NOMO-1 treated with dmso at 0.1 percent for 144 hours (cell line): Measurements from ENCODE around the gene CDC42BPB.

ENCODE experiments used
- DNase-seq: peaks from one replicate; lab custom pipeline; 2025; ENCODE audit not compliant: unreplicated experiment; lab: John Stamatoyannopoulos, UW

The CDC42BPB gene

DNA sequence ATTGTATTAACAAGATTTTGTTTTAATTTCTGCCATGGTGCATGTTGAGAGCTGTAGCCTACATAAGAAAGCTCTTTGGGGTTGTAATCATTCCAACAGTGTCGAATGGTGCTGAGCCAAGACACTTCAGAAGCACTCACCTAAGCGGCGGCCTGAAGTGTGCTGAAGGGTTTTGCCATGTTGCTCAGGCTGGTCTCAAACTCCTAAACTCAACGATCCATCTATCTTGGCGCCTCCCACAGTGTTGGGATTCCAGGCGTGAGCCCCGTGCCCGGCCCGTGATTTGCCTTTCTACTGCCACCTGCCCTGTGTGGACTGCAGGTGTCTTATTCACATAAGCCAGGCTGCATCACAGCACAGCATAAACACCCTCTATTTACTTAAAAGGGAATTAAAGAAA, 86.0 kb downstream of the CDC42BPB start:
- no peak for DNase-seq

DNA sequence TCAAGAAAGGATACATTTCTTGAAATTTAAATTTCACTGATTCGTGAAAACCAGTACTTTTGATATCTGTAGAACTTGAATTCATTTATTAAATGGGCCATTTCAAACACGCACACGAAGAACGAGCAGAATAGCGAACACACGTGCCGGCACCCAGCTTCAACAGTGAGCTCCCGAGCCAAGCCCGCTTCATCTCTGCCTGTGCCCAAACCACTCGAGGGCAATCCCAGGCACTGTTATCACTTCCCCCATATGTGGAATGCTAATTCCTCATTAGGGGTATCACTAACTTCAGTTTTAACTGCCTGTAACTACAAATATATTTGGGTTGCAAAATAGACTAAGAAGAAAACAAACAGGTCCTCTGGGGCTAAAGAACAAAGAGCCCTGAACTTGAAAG, 86.9 kb downstream of the CDC42BPB start:
- DNase-seq, result no peak

DNA sequence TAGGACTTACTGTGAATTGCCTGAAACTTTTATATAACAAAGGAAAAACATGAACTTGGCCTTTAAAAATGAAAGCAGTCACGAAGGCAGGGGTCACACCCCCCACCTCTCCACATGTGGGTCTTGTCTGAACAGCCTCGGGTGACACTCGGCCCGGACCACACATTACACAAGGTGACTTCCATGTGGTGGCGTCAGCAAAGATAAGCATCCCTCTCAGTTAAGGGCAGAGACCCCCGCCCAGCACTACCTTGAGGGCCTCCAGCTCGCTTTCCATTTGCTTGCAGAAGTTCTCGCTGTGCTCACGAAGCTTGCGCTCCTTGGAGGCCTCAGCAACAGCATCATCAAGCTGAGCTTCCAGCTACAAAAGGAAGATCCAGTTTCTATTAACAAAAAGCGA, 87.4 kb downstream of the CDC42BPB start:
- no peak for DNase-seq

DNA sequence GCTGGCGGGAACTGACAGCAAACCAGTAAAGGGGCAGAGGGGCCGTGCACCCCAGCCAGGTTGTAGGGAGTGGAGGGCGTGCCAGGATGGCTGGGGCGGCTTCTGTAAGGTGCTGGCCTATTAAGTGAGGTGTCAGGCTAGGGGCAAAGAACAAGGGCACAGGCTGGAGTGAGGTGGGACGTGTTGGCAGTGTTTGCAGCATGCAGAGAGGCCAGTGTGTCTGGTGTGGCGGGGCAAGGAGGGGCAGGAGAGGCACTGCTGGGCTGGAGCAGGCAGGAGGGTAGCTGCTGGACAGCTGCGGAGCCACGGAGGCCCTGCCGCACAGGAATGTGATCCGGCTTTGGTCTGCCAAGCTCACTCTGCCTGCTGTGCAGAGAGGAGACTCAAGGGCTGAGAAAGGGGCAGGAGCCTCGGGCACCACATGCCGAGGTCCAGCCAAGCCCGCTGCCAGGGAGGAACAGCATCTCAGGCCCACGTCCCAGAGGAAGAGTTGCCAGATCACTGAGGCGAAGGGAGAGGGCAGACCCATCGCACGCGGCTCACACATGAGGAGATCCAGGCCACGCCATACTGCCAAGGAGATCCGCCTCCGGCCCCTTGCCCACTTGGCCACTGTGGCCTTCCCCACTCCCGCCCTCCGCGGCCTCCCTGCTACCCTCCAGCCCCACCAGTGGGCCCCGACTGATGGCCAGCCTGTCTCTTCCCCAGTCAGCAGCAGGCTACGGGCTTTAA, 88.1 kb downstream of the CDC42BPB start:
- DNase-seq, result no peak

DNA sequence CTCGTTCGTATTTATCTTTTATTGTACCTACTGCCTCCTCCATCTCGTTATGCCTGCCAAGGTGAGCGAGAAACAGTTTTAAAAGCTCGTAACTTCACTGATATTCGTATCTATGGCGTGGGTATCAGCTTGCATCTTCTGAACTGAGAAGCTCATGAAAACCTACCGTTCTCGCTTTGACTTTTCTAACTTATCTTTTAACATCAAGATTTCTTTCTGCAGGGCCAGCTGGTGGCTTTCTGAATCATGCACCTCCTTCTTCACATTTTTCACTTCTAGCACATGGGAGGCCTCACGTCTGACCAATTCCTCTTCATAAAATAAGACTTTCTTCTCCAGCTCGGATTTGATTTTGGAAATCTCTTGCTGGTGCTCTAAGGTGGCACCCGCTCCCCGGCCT, 89.0 kb downstream of the CDC42BPB start:
- DNase-seq, result no peak

DNA sequence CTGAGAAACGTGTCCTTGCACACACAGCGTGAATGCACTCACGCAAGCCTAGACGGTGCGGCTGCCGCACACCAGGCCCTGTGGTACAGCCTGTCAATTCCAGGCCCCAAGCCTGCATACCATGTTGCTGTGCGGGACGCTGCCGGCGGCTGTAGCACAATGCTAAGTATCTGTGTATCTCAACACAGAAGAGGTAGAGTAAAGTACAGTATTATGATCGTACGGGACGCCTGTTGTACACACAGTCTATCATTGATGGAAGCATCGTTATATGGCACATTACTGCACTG, 89.9 kb downstream of the CDC42BPB start:
- DNase-seq, result no peak

DNA sequence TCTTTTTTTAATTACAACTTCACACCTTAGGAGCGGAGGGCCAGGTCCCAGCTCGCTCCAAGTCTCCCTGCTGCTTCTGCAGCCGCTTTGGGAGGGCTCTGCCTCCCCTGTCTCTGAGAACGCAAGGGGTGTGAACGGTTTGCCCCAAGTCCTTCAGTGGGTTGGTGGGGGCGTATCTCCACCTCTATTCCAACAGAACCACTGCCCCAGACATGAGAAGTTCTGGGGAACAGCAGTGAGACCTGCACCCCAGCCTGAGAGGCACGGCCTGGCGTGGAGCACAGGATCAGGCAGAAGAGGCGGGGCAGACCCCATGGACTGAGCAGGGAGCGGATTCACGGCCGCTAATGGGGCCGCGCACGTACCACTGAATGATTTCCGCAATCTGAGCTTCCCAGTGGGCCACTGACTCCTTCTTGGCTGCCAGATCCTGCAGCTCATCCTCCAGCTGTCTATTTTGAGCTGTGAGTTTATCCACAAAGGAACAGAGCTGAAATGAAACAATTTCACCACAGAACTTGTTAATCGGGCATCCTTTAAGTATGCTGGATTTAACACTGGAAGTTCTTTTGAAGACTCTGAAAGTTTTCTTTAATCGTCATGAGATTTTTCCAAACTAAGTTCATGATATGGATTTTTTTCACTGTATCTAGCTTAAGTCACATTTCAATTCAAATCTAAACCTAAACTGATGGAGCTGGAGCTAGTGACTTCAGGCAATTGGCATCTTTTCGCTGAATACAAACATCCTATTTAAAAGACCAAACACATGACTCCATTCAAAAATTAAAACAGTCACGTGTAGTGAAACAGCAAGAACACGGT, 90.5 kb downstream of the CDC42BPB start:
- DNase-seq, result no peak

DNA sequence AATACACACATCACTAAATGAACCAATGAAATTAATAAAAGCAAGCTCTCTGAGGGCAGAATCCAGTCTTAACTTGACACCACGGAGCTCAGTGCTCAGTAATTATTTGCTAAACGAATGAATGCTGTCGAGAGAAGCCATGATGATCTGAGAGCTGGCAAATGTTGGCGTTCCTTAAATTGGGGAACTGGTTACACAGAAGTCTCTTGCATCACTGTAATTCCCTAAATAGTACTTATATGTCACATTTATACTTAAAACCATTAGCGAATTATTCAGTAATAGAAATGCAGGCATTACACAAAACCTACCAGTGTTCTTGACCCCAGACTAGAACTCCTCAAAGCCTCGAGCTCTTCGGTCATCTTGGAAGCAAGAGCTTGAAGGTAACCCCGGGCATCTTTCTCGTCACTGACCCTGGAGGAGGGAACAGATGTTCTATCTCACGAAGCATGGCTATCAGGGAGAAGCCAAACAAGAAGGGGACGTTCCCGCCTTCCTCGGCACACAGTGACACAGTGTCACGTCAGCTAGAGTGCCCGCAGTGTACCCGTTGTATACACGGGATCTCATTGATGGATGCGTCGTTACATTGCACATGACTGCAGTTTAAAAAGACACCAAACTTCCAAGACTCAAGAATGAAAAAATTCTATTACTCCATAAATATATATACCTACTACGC, 91.2 kb downstream of the CDC42BPB start:
- DNase-seq, result no peak

DNA sequence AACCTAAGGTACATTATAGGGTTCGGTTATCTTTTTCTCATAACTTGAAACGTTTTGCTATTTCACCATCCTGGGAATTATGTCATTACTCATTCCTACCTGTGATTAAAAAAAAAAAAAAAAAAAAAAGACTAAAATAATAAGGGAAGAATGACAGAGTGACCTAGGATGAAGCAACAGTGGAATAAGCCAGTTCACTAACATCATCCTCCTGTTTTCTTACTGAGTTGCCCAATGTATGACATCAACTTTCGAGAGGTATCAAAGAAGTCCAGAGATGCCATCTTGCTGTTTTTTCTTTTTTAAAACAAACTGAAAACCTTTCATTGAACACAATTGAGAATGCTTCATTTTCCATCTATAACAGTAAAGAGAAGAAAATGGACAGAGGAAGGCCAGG, 92.1 kb downstream of the CDC42BPB start:
- no peak for DNase-seq

DNA sequence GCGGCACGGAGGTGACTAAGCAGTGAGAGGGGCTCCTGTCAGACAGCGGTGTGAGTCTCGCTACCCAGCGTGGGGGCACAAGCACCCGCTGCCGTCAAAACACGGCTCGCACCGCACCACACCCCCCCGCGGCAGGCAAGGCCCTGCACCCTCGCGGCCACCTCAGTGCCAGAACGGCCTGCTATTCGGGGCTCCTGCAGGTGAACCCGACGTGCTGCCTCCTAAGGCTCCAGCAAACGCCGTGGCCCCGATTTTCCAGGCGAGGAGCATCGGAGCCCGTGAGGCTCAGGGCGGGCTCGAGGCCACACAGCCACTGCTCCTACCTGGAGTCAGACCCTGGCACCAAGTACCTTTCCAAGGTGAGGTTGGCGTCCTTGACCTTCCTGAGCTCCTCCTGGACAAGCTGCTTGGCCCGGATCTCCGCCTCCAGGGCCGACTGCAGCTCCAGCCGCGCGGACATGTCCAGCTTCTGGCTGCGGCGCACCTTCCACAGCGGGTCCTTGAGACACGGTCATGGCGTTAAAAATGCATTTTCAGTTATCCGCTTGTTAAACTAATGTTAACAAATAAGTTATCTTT, 93.1 kb downstream of the CDC42BPB start:
- DNase-seq, result no peak

DNA sequence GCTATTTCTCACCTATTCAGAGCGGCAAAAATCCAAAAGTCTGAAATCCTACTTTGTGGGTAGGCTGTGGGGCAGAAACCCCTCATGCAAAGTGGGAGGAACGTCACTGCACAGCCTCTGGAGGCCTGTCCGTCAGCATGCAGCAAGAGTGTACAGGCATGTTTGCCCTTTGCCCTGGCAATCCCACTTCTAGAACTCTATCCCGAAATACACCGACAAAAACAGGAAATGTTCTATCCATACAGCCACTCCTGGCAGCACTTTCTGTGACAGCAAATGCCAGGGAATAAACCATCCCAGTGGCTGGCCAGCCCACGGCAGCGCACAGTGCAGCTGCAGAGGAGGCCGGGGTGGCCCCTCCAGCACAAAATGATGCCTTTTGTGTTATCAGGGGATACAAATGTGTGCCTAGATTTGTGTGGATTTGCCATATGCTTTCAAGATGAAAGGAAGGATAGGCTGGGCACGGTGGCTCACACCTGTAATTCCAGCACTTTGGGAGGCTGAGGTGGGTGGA, 95.2 kb downstream of the CDC42BPB start:
- DNase-seq, result no peak

DNA sequence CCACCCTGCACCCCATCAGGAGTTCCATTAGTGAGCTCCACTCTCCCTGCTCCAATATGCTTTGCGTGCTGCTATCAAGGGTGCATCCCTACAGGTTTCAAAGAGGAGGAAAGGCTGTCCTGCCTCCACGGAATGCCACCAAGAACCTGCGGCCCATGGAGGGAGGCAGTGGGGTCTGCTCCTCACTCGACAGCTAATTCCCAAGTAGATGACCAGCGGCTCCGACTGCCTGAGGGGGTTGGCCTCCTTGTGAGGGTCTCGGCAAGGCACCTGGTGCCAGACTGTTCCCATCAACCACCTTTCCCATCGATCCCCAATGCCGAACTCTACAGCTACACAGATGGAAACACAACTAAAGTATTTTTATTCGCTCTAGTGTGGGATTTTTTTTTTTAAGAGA, 98.9 kb downstream of the CDC42BPB start:
- DNase-seq, result no peak

DNA sequence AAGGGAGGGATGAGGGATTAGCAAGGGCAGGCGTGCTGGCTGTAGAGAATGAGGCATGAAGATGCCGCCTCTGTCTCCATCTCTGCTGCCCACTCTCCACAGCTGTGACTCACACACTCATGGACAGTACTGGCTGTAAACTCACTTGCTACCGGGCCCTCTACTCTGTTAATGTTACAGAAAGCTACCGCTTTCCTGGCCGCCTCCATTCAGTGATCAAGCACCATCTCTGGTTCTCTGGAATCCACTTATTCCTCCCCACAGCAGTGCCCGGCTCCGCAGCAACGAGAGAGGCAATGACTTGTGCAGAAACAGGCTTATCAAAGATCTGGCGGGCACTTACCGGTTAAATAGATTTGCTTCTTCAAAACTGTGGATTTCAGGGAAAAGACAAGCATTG, 100.1 kb downstream of the CDC42BPB start:
- DNase-seq, result no peak

DNA sequence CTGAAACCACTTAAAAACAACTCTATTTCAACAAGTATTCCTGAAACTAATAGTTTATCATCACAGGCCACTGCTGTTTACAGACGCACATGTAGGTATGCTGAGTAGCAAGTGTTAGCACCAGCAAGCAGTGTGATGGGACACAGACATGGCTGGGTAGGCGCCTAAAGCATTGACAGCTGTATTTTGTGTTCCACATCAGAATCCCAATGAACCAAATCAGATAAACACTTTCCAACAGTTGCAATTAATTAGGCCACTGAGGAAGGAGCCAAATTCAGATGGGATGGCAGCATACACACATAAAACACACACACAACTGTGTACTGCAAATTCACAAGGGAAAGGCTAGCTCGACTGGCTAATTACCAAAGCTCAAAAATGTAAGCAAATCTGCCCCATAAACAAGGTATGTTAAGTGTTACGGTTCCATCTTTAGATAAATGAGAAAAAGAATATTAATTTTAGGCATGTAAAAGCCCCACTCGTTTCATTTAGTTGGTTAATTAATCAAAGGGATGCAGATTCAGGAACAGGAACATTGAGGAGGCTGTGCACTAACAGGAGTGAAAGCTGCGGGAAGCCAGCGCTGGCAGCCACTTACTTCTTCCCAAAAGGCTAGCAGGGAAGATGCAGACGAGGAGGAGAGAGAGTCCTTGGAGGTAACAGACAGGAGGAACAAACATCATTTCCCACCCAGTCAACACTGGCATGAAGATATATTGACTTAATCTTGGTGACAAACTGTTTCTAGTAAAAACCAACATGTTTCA, 101.5 kb downstream of the CDC42BPB start:
- no peak for DNase-seq

DNA sequence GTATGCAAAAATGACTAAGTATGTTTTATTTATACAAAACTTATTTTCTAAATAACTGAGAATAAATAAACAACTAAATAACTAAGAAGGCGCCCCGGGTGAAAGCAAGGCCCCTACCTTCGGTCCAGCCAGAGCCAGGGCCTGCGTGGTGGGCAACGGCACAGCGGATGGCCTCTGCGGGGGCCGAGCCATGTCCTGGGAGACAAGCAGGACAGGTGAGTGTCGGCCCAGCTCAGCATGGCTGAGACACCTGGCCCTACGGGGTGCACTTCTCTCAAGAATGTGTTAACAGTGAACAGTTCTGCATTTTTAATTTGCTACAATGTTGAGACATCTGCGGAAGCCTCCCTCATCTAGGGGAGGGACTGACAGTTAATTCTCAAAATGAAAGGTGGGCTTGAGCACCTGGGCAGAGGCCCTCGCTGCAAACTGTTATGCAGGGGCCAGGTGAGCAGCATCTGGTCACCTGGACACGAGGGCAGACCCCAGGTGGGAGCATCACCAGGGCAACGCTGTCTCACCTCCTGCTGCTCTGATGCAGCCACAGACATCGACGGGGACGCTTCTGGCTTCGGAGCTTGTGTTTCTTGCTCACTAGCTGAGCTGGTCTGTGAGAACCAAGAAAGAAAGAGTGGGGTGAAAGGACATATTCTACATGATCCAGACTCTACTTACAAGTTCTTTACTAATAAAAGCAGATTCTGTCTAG, 103.1 kb downstream of the CDC42BPB start:
- DNase-seq, result no peak

DNA sequence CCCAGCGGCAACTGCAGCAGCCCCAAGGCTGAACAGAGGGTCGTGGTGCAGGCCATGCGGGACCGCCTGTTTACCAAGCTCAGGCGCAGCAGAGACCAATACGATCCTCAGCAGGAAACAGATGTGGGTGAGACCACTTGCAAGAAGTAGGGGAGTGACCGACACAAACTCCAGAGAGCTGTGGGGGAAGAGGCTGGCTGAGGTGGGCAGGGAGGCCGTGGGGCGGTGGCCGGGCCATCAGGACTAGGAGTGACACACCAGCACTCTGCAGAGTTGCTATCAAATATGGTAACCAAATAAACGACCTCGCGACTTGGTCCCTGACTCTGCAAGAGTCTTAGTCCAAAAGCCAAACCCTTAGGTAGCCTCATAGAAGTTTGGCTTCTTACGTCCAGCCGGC, 104.2 kb downstream of the CDC42BPB start:
- no peak for DNase-seq

DNA sequence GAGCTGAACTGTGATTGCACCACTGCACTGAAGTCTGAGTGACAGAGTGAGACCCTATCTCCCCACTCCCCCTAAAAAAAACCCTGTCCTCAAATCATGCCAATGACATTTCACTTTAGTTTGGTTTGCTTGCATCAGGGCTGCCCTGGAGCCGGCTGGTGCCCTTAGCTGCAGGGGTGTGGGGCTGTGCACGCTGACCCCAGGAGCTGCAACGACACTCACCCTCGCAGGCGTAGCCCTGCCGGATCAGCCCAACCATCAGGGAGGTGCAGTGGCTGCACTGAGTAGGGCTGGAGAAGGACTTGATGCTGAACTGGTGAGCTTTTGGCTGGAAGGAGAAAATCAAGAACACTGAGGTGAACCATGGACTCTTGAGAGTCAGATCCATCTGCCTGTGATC, 105.1 kb downstream of the CDC42BPB start:
- DNase-seq, result no peak

DNA sequence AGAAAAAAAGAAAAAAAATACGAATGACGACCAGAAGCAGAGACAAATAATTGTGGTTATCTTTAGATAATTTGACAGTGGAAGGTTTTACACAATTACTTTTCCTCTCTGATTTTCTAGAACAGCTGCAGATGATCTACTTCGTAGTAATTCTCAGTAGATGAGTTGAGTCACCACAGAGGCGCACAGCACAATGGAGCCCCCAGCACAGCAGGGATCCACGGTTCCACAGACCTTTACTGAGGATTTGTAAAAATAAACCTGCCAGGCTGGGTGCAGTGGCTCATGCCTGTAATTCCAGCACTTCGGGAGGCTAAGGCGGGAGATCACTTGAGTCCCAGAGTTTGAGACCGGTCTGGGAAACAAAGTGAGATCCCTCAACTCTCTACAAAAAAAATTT, 105.5 kb downstream of the CDC42BPB start:
- no peak for DNase-seq

DNA sequence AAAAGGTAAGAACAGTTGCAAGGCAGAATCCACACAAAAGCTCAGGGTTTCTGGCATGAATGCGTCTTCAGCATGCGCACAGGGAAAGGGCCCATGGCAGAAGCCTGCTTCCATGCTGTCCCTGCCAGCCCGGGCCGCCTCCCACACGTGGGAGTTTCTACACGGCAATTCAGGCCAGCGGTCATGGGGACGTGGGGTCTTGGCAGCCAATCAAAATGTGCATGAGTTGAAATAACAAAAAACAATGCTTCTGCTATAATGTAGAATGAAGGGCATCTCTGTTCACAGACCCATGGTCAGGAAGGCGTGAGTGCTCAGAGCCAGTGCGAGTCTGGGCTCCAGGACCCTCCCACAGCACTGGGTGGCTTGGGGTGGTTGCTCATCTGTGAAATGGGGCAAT, 106.3 kb downstream of the CDC42BPB start:
- DNase-seq, result no peak

DNA sequence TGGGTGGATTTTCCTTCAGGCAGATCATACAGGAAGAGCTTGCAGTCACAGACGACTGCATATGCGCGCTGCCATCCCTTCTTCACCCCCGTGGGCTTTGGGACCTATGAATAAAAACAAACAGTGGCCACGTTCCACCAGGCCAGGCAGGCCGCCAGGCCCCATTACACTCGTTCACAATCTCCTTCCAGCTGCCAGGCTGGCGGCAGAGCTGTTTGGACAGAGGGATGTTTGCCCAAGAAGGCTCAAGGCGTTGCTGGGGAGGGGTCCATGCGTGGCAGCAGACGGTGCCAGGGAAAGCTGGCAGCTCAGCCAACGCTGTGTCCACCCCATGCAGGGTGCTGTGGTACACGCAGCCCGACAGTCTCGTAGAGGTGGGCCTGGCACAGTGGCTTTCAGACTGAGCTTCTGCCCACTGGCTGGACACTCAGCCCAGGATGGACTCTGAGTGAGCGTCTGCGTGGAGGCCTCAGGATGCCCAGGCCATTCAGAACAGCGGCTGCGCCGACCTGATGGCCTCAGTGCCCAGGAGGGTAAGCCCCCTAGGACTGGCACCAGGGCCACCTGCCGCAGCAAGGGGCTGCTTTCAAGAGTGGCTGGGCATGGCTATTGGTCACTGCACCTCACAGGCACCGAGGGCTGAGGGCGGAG, 107.4 kb downstream of the CDC42BPB start:
- no peak for DNase-seq
